DND-41 (cell line): ENCODE measurements around the gene SDCCAG8.

Source experiments
- CTCF ChIP-seq: IDR thresholded peaks from 2 replicates; pipeline ENCODE4 v1.5.1; 2012; ENCODE audit warnings: borderline replicate concordance, low read length, moderate library complexity, mild to moderate bottlenecking; ENCODE audit not compliant: poor library complexity, severe bottlenecking; ENCODE audit errors: extremely low read depth
- EZH2 ChIP-seq: IDR thresholded peaks from 3 replicates; pipeline ENCODE4 v1.6.1; 2012; ENCODE audit warnings: borderline replicate concordance, low read depth, mild to moderate bottlenecking, moderate library complexity, low read length, inconsistent platforms; ENCODE audit not compliant: severe bottlenecking

- TF ChIP-seq CTCF, result no peak
- no peak for TF ChIP-seq EZH2
Measured at GRCh38 chr1:243323491-243323890, 67.7 kb downstream of the SDCCAG8 start.
